DND-41 (cell line): ENCODE results near the gene FBXO8.

ENCODE experiments used
- ATAC-seq: fragments of 200-7000 bp; cut with Tn5 transposase; 3 replicates; pipeline ENCODE4 v1.9.1; 2021; ENCODE audit warnings: low read depth; ENCODE audit not compliant: insufficient read depth
- DNase-seq: peaks from one replicate; pipeline ENCODE4 v3.0.0-alpha.2; 2020
- H2AFZ ChIP-seq: 2 replicates; pipeline ENCODE4 v1.6.0; 2012; ENCODE audit warnings: low read depth, low read length
- H3K27ac ChIP-seq: 2 replicates; pipeline ENCODE4 v1.5.1; 2012; ENCODE audit warnings: low read length, inconsistent platforms
- H3K27me3 ChIP-seq: fragments of 200-600 bp; sonication (generic); 2 replicates; pipeline ENCODE4 v1.6.0; 2012; ENCODE audit warnings: low read length, mild to moderate bottlenecking, inconsistent platforms; ENCODE audit not compliant: insufficient read depth, poor library complexity
- H3K36me3 ChIP-seq: 2 replicates; pipeline ENCODE4 v1.5.1; 2012; ENCODE audit warnings: low read length, inconsistent platforms; ENCODE audit not compliant: insufficient read depth
- H3K4me1 ChIP-seq: 2 replicates; pipeline ENCODE4 v1.5.1; 2012; ENCODE audit warnings: mild to moderate bottlenecking, low read length; ENCODE audit not compliant: insufficient read depth
- H3K4me2 ChIP-seq: 2 replicates; pipeline ENCODE4 v1.6.0; 2012; ENCODE audit warnings: mild to moderate bottlenecking, moderate library complexity, low read length, inconsistent platforms; ENCODE audit not compliant: insufficient read depth
- H3K4me3 ChIP-seq, 2 experiments: fragments of 200-600 bp in 1 of 2; shearing (Covaris generic) in 1 of 2; 2 replicates each; pipeline ENCODE4 v1.5.1; 2012 to 2016; ENCODE audit warnings: inconsistent platforms in 2 of 2, low read length in 2 of 2, mild to moderate bottlenecking in 2 of 2, low read depth in 1 of 2, moderate library complexity in 1 of 2
- H3K79me2 ChIP-seq: 2 replicates; pipeline ENCODE4 v1.6.0; 2012; ENCODE audit warnings: low read length, inconsistent platforms; ENCODE audit not compliant: insufficient read depth
- H3K9ac ChIP-seq: 2 replicates; pipeline ENCODE4 v1.6.0; 2012; ENCODE audit warnings: low read depth, mild to moderate bottlenecking, inconsistent platforms, low read length, moderate library complexity
- H3K9me3 ChIP-seq: 2 replicates; pipeline ENCODE4 v1.5.1; 2012; ENCODE audit warnings: low read length, moderate library complexity, mild to moderate bottlenecking, inconsistent platforms; ENCODE audit not compliant: insufficient read depth, severe bottlenecking
- H4K20me1 ChIP-seq: 2 replicates; pipeline ENCODE4 v1.6.0; 2012; ENCODE audit warnings: low read length; ENCODE audit not compliant: insufficient read depth
- CTCF ChIP-seq: IDR thresholded peaks from 2 replicates; pipeline ENCODE4 v1.5.1; 2012; ENCODE audit warnings: borderline replicate concordance, low read length, moderate library complexity, mild to moderate bottlenecking; ENCODE audit not compliant: poor library complexity, severe bottlenecking; ENCODE audit errors: extremely low read depth
- EZH2 ChIP-seq: IDR thresholded peaks from 3 replicates; pipeline ENCODE4 v1.6.1; 2012; ENCODE audit warnings: borderline replicate concordance, low read depth, mild to moderate bottlenecking, moderate library complexity, low read length, inconsistent platforms; ENCODE audit not compliant: severe bottlenecking

The FBXO8 gene

GRCh38 chr4:174236359-174236758 is 47.1 kb downstream of the FBXO8 start:
- peaks cover 19% of the 10 kb centered on the region; the same call in 1 of the 2 replicates for H3K36me3 ChIP-seq
- no peaks in the 10 kb centered on the region for H3K79me2 ChIP-seq
- no peaks in the 10 kb centered on the region for H3K9me3 ChIP-seq
- no peaks in the 10 kb centered on the region for H3K4me1 ChIP-seq
- no peak overlapping the region for H2AFZ ChIP-seq
- H3K27ac ChIP-seq, result no peak overlapping the region
- H3K27me3 ChIP-seq, result no peaks in the 10 kb centered on the region
- H3K4me3 ChIP-seq, result no peak overlapping the region
- DNase-seq (no peak), ATAC-seq (no peak)
- H3K4me2 ChIP-seq, result no peak overlapping the region
- TF ChIP-seq CTCF (no peak), EZH2 (no peak)
- no peak overlapping the region for H3K9ac ChIP-seq
- no peaks in the 10 kb centered on the region for H4K20me1 ChIP-seq

GRCh38 chr4:174230680-174231079 is 52.8 kb downstream of the FBXO8 start:
- Histone ChIP-seq H2AFZ (no peak overlapping the region), H3K9me3 (no peaks in the 10 kb centered on the region), H3K79me2 (no peaks in the 10 kb centered on the region), H3K9ac (no peak overlapping the region), H3K4me2 (no peak overlapping the region), H3K27ac (no peak overlapping the region), H4K20me1 (no peaks in the 10 kb centered on the region; the same call in 1 of the 2 replicates), H3K36me3 (no peaks in the 10 kb centered on the region; the same call in 1 of the 2 replicates), H3K4me3 (no peak overlapping the region), H3K27me3 (peaks cover 3% of the 10 kb centered on the region), H3K4me1 (no peaks in the 10 kb centered on the region)
- no peak for DNase-seq
- TF ChIP-seq EZH2, result no peak
- TF ChIP-seq CTCF, result no peak
- ATAC-seq, result no peak

GRCh38 chr4:174230148-174230547 is 53.3 kb downstream of the FBXO8 start:
- ATAC-seq, result no peak
- no peak for DNase-seq
- no peak for TF ChIP-seq EZH2
- no peak for TF ChIP-seq CTCF

GRCh38 chr4:174228988-174229387 is 54.5 kb downstream of the FBXO8 start:
- Histone ChIP-seq H3K9me3 (no peaks in the 10 kb centered on the region), H3K27me3 (peaks cover 3% of the 10 kb centered on the region), H3K4me2 (no peak overlapping the region), H3K4me1 (no peaks in the 10 kb centered on the region), H3K4me3 (no peak overlapping the region), H3K27ac (no peak overlapping the region), H3K9ac (no peak overlapping the region), H4K20me1 (no peaks in the 10 kb centered on the region; the same call in 1 of the 2 replicates), H2AFZ (no peak overlapping the region), H3K79me2 (no peaks in the 10 kb centered on the region), H3K36me3 (no peaks in the 10 kb centered on the region)
- no peak for ATAC-seq
- DNase-seq, result no peak
- TF ChIP-seq CTCF (no peak), EZH2 (no peak)

More at GRCh38 chr4:174230148-174230547, 53.3 kb downstream of the FBXO8 start:
- H3K9me3 ChIP-seq, result no peaks in the 10 kb centered on the region
- no peaks in the 10 kb centered on the region for H3K79me2 ChIP-seq
- H3K27me3 ChIP-seq, result peaks cover 3% of the 10 kb centered on the region
- no peaks in the 10 kb centered on the region for H3K4me1 ChIP-seq
- H3K9ac ChIP-seq, result no peak overlapping the region
- no peak overlapping the region for H3K4me2 ChIP-seq
- H3K36me3 ChIP-seq, result no peaks in the 10 kb centered on the region; the same call in 1 of the 2 replicates
- no peak overlapping the region for H3K27ac ChIP-seq
- H2AFZ ChIP-seq, result no peak overlapping the region
- no peaks in the 10 kb centered on the region; the same call in 1 of the 2 replicates for H4K20me1 ChIP-seq
- no peak overlapping the region for H3K4me3 ChIP-seq
